Sigmoid colon (tissue), 4 donors: ENCODE measurements around the gene SLC30A2.

Source experiments
- POLR2A ChIP-seq, 2 donors: fragments of 450-650 bp; IDR thresholded peaks; one replicate each; pipeline ENCODE4 v1.6.1; 2016; ENCODE audit warnings: antibody characterized with exemption in 2 of 2, mild to moderate bottlenecking in 2 of 2, moderate library complexity in 2 of 2
- POLR2AphosphoS5 ChIP-seq, 4 donors: sonication (generic); formaldehyde crosslinking; IDR thresholded peaks; one replicate each; pipeline ENCODE4 v1.6.1; 2017; ENCODE audit warnings: antibody characterized with exemption in 4 of 4
- TF ChIP-seq, protein P1 (sequence below), 4 experiments: fragments of 450-650 bp in 3 of 4; fragments of 200-600 bp in 1 of 4; IDR thresholded peaks; one replicate each; pipeline ENCODE4 v1.5.1; 2016 to 2019; ENCODE audit warnings: antibody characterized with exemption in 4 of 4, mild to moderate bottlenecking in 3 of 4, moderate library complexity in 2 of 4

- no peak for TF ChIP-seq POLR2A (IDR thresholded peaks at IDR 0.05)
- TF ChIP-seq, protein P1, sequence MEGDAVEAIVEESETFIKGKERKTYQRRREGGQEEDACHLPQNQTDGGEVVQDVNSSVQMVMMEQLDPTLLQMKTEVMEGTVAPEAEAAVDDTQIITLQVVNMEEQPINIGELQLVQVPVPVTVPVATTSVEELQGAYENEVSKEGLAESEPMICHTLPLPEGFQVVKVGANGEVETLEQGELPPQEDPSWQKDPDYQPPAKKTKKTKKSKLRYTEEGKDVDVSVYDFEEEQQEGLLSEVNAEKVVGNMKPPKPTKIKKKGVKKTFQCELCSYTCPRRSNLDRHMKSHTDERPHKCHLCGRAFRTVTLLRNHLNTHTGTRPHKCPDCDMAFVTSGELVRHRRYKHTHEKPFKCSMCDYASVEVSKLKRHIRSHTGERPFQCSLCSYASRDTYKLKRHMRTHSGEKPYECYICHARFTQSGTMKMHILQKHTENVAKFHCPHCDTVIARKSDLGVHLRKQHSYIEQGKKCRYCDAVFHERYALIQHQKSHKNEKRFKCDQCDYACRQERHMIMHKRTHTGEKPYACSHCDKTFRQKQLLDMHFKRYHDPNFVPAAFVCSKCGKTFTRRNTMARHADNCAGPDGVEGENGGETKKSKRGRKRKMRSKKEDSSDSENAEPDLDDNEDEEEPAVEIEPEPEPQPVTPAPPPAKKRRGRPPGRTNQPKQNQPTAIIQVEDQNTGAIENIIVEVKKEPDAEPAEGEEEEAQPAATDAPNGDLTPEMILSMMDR (IDR thresholded peaks at IDR 0.05) = no peak
- TF ChIP-seq POLR2AphosphoS5 (IDR thresholded peaks at IDR 0.05) = no peak
These were observed 26.1 kb downstream of the SLC30A2 start for GRCh38 chr1:26019641-26020315.
